HepG2 (cell line): ENCODE measurements around the gene KCNJ4. TPM values are rescaled to one million over a fixed set of nuclear protein-coding genes. Genes with fewer than 3 reads are reported as not detected.

Source experiments
- ARID3A ChIP-seq: IDR thresholded peaks from 2 replicates; pipeline ENCODE4 v1.6.1; 2012; ENCODE audit warnings: low read depth, low read length, improper control_type of control experiment
- CBFB ChIP-seq: sonication (generic); formaldehyde crosslinking; IDR thresholded peaks from 2 replicates; pipeline ENCODE4 v1.4.0; 2020; ENCODE audit warnings: missing genetic modification reagents
- CENPBD1 ChIP-seq: sonication (generic); formaldehyde crosslinking; IDR thresholded peaks from 2 replicates; pipeline ENCODE4 v1.8.0; 2022; ENCODE audit warnings: missing genetic modification reagents, low read depth, mild to moderate bottlenecking, borderline replicate concordance
- ETV5 ChIP-seq: IDR thresholded peaks from 2 replicates; pipeline ENCODE4 v1.6.1; 2018; ENCODE audit warnings: missing biosample characterization, missing genetic modification reagents, inconsistent platforms, borderline replicate concordance
- HBP1 ChIP-seq: IDR thresholded peaks from 2 replicates; pipeline ENCODE4 v1.6.1; 2016; ENCODE audit warnings: low read depth, control low read depth
- PHF21A ChIP-seq: sonication (generic); formaldehyde crosslinking; IDR thresholded peaks from 2 replicates; pipeline ENCODE4 v1.5.0; 2020; ENCODE audit warnings: mild to moderate bottlenecking, missing genetic modification reagents
- RCOR2 ChIP-seq: IDR thresholded peaks from 2 replicates; pipeline ENCODE4 v1.6.1; 2016; ENCODE audit warnings: missing biosample characterization, missing genetic modification reagents
- SALL1 ChIP-seq: sonication (generic); formaldehyde crosslinking; IDR thresholded peaks from 2 replicates; pipeline ENCODE4 v1.8.0; 2022; ENCODE audit warnings: mild to moderate bottlenecking, missing genetic modification reagents
- SNRNP70 ChIP-seq: fragments of 200-400 bp; formaldehyde crosslinking; IDR thresholded peaks from 2 replicates; pipeline ENCODE4 v1.6.1; 2017; ENCODE audit warnings: mild to moderate bottlenecking, low read depth, low read length, moderate library complexity
- SRY ChIP-seq: sonication (generic); formaldehyde crosslinking; IDR thresholded peaks from 2 replicates; pipeline ENCODE4 v1.8.0; 2022; ENCODE audit warnings: mild to moderate bottlenecking, missing genetic modification reagents
- TEF ChIP-seq: sonication (generic); formaldehyde crosslinking; IDR thresholded peaks from 2 replicates; pipeline ENCODE4 v1.5.0; 2020; ENCODE audit warnings: missing genetic modification reagents
- THAP11 ChIP-seq: IDR thresholded peaks from 2 replicates; pipeline ENCODE4 v1.6.1; 2016; ENCODE audit warnings: missing biosample characterization, missing genetic modification reagents
- ZFP91 ChIP-seq: sonication (generic); formaldehyde crosslinking; IDR thresholded peaks from 2 replicates; pipeline ENCODE4 v1.9.0; 2022; ENCODE audit warnings: missing genetic modification reagents, mild to moderate bottlenecking, borderline replicate concordance
- ZFX ChIP-seq: sonication (generic); formaldehyde crosslinking; IDR thresholded peaks from 2 replicates; pipeline ENCODE4 v1.4.0; 2020; ENCODE audit warnings: mild to moderate bottlenecking, low read depth, missing genetic modification reagents, moderate library complexity
- ZFY ChIP-seq: sonication (generic); formaldehyde crosslinking; IDR thresholded peaks from 2 replicates; pipeline ENCODE4 v1.4.0; 2020; ENCODE audit warnings: missing genetic modification reagents
- ZMYM4 ChIP-seq: sonication (generic); formaldehyde crosslinking; IDR thresholded peaks from 2 replicates; pipeline ENCODE4 v1.8.1; 2023; ENCODE audit warnings: mild to moderate bottlenecking, missing genetic modification reagents
- ZNF34 ChIP-seq: sonication (generic); formaldehyde crosslinking; IDR thresholded peaks from 2 replicates; pipeline ENCODE4 v1.4.0; 2020; ENCODE audit warnings: mild to moderate bottlenecking, missing genetic modification reagents, borderline replicate concordance
- ZNF362 ChIP-seq: sonication (generic); formaldehyde crosslinking; IDR thresholded peaks from 2 replicates; pipeline ENCODE4 v1.4.0; 2020; ENCODE audit warnings: missing genetic modification reagents, mild to moderate bottlenecking, borderline replicate concordance
- ZNF430 ChIP-seq: sonication (generic); formaldehyde crosslinking; IDR thresholded peaks from 2 replicates; pipeline ENCODE4 v1.9.0; 2021; ENCODE audit warnings: mild to moderate bottlenecking, missing genetic modification reagents
- ZNF543 ChIP-seq: sonication (generic); formaldehyde crosslinking; IDR thresholded peaks from 2 replicates; pipeline ENCODE4 v1.4.0; 2020; ENCODE audit warnings: mild to moderate bottlenecking, missing genetic modification reagents
- ZNF772 ChIP-seq: sonication (generic); formaldehyde crosslinking; IDR thresholded peaks from 2 replicates; pipeline ENCODE4 v1.5.0; 2020; ENCODE audit warnings: mild to moderate bottlenecking, missing genetic modification reagents
- ZNF841 ChIP-seq: sonication (generic); formaldehyde crosslinking; IDR thresholded peaks from 2 replicates; pipeline ENCODE4 v1.8.1; 2023; ENCODE audit warnings: missing genetic modification reagents, borderline replicate concordance
- ZNF883 ChIP-seq: sonication (generic); formaldehyde crosslinking; IDR thresholded peaks from 2 replicates; pipeline ENCODE4 v1.5.1; 2020; ENCODE audit warnings: mild to moderate bottlenecking, missing genetic modification reagents; ENCODE audit errors: not compliant biosample characterization
- polyA plus RNA-seq, 8 experiments: library from polyadenylated mRNA; depleted of rRNA in 3 of 8; stranded (reverse) in 7 of 8; unstranded in 1 of 8; fragments of >200 nt; fragmentation: Illumina TruSeq in 4 of 8; extraction: Trizol in 4 of 8; gene quantifications; 2 replicates each; pipeline versions ENCODE4 v1.2.1 to v1.2.3, GENCODE V29; 2011 to 2016; ENCODE audit warnings: low read depth in 4 of 8, missing spikeins in 1 of 8, mixed read lengths in 1 of 8; ENCODE audit not compliant: insufficient read depth in 1 of 8
- total RNA-seq, 5 experiments: library from RNA; depleted of rRNA; stranded (reverse); fragments of >200 nt; fragmentation: Illumina TruSeq; extraction: Trizol; gene quantifications; 2 replicates each; pipeline ENCODE4 v1.2.3, GENCODE V29; 2016; ENCODE audit warnings: low read depth in 1 of 5

KCNJ4 gene
- total and polyA plus RNA-seq, 2 of the 13 experiments (the other 11 are each of a cell fraction or from before 2014, with no cell fraction given) = not detected

- TF ChIP-seq ZNF34 (CRISPR knock-in tag) (no peak), ARID3A (no peak), CBFB (CRISPR knock-in tag) (peak; percentile 21; the same call in 1 of the 2 replicates), TEF (no peak), ZNF543 (CRISPR knock-in tag) (no peak), ZFX (CRISPR knock-in tag) (peak; percentile 68), ZNF883 (CRISPR knock-in tag) (peak; percentile 47), ZFP91 (CRISPR knock-in tag) (peak; percentile 83), HBP1 (CRISPR knock-in tag) (0 out of 2 replicates have a peak, but pooled peaks have one; percentile 36), ZNF362 (CRISPR knock-in tag) (no peak), ZNF430 (CRISPR knock-in tag) (no peak), ZFY (CRISPR knock-in tag) (peak; percentile 70), ETV5 (CRISPR knock-in tag) (peak; percentile 56; the same call in 1 of the 2 replicates), SALL1 (CRISPR knock-in tag) (peak; percentile 71), SRY (no peak), ZNF841 (CRISPR knock-in tag) (no peak), PHF21A (CRISPR knock-in tag) (no peak; the same call in 1 of the 2 replicates), ZNF772 (CRISPR knock-in tag) (no peak), CENPBD1 (no peak), THAP11 (peak; percentile 67; the same call in 1 of the 2 replicates), SNRNP70 (no peak), ZMYM4 (CRISPR knock-in tag) (peak; percentile 58; the same call in 1 of the 2 replicates), RCOR2 (CRISPR knock-in tag) (peak; percentile 57; the same call in 1 of the 2 replicates)
Observed at GRCh38 chr22:38461414-38462081, 6.5 kb upstream of the KCNJ4 start (continued).
